A549 (cell line): ENCODE measurements around the gene SOX13. TPM values are rescaled to one million over a fixed set of nuclear protein-coding genes. Genes with fewer than 3 reads are reported as not detected.
"Not testable (repeated sequence)": the region's sequence is repeated elsewhere in the genome, so short reads cannot be mapped to it uniquely, and the experiment has no call there.

Experiments used
- ATAC-seq, 2 experiments: fragments of 200-7000 bp in 1 of 2; fragments of >200 bp in 1 of 2; cut with Nextera tagmentation in 1 of 2; cut with Tn5 transposase in 1 of 2; 3 replicates each; pipeline versions ENCODE4 v1.8.0 to v1.9.1; 2018 to 2020; ENCODE audit warnings: mild to moderate bottlenecking in 1 of 2, moderate library complexity in 1 of 2
- CTCF ChIA-PET: fragments of 300-600 bp; sonication (Branson Sonifier 250); formaldehyde crosslinking; extraction: SDS; loops from one replicate; lab custom pipeline; 2021; ENCODE audit warnings: antibody characterized with exemption, inconsistent platforms; lab: Yijun Ruan, JAX
- POLR2A ChIA-PET: fragments of 350-600 bp; formaldehyde crosslinking; extraction: SDS; loops from one replicate; lab custom pipeline; 2021; ENCODE audit warnings: antibody characterized with exemption, inconsistent platforms; lab: Yijun Ruan, JAX
- DNase-seq, 2 experiments: peaks; one replicate each; pipeline versions ENCODE4 v3.0.0 to v3.0.0-alpha.2; 2011 to 2016; ENCODE audit warnings: low read depth in 1 of 2, low spot score in 1 of 2
- FAIRE-seq: peaks from 2 replicates; lab custom pipeline; 2011; peaks lifted over from hg19 to GRCh38; lab: Jason Lieb, UNC
- H3K27ac ChIP-seq, 2 experiments: fragments of >200 bp; sonication (Bioruptor Twin); formaldehyde crosslinking; 3 replicates each; pipeline ENCODE4 v1.5.1; 2016 to 2017
- H3K4me1 ChIP-seq: fragments of >200 bp; sonication (Bioruptor Twin); formaldehyde crosslinking; 3 replicates; pipeline ENCODE4 v1.6.1; 2016
- H3K4me2 ChIP-seq: fragments of >200 bp; sonication (Bioruptor Twin); formaldehyde crosslinking; 3 replicates; pipeline ENCODE4 v1.6.1; 2016
- H3K4me3 ChIP-seq: fragments of >200 bp; sonication (Bioruptor Twin); formaldehyde crosslinking; 3 replicates; pipeline ENCODE4 v1.5.1; 2016
- H3K9me3 ChIP-seq: fragments of >200 bp; sonication (Bioruptor Twin); formaldehyde crosslinking; 3 replicates; pipeline ENCODE4 v1.6.1; 2016
- CEBPB ChIP-seq, 2 experiments: fragments of >200 bp in 1 of 2; sonication (Bioruptor Twin) in 1 of 2; formaldehyde crosslinking in 1 of 2; IDR thresholded peaks; 2 replicates each; pipeline ENCODE4 v1.6.1; 2012 to 2016
- EHF ChIP-seq: fragments of 250-450 bp; sonication (Bioruptor Pico); IDR thresholded peaks from 2 replicates; pipeline ENCODE4 v1.5.0; 2020; ENCODE audit warnings: mild to moderate bottlenecking
- EHMT2 ChIP-seq: fragments of 200-600 bp; sonication (generic); IDR thresholded peaks from 2 replicates; pipeline ENCODE4 v1.6.1; 2016; ENCODE audit warnings: antibody characterized with exemption, low read depth, mild to moderate bottlenecking, moderate library complexity
- EP300 ChIP-seq, 2 experiments: fragments of >200 bp; sonication (Bioruptor Twin); formaldehyde crosslinking; IDR thresholded peaks; 2 replicates in 1 of 2; 3 replicates in 1 of 2; pipeline ENCODE4 v1.6.1; 2016 to 2017
- FOSB ChIP-seq: fragments of 250-450 bp; sonication (Bioruptor Pico); IDR thresholded peaks from 2 replicates; pipeline ENCODE4 v1.5.0; 2020; ENCODE audit warnings: mild to moderate bottlenecking, moderate library complexity
- FOSL2 ChIP-seq, 2 experiments: fragments of 450-650 bp in 1 of 2; fragments of >200 bp in 1 of 2; sonication (Bioruptor Twin) in 1 of 2; formaldehyde crosslinking; IDR thresholded peaks; 2 replicates each; pipeline versions ENCODE4 v1.5.0 to v1.6.1; 2016 to 2020; ENCODE audit warnings: mild to moderate bottlenecking in 1 of 2, moderate library complexity in 1 of 2
- FOXS1 ChIP-seq: fragments of 250-450 bp; sonication (Bioruptor Pico); IDR thresholded peaks from 2 replicates; pipeline ENCODE4 v1.5.0; 2020; ENCODE audit warnings: mild to moderate bottlenecking, moderate library complexity
- GATA3 ChIP-seq: IDR thresholded peaks from 2 replicates; pipeline ENCODE4 v1.6.1; 2012; ENCODE audit warnings: borderline replicate concordance
- HDAC2 ChIP-seq: fragments of 200-600 bp; sonication (generic); IDR thresholded peaks from 2 replicates; pipeline ENCODE4 v1.6.1; 2016
- HES2 ChIP-seq: fragments of >200 bp; sonication (Bioruptor Twin); formaldehyde crosslinking; IDR thresholded peaks from 2 replicates; pipeline ENCODE4 v1.6.1; 2016
- HMGXB4 ChIP-seq: fragments of 250-450 bp; sonication (Bioruptor Pico); IDR thresholded peaks from 2 replicates; pipeline ENCODE4 v1.5.0; 2021; ENCODE audit warnings: mild to moderate bottlenecking, moderate library complexity, borderline replicate concordance
- HOXA7 ChIP-seq: fragments of 250-450 bp; sonication (Bioruptor Pico); IDR thresholded peaks from 2 replicates; pipeline ENCODE4 v1.5.0; 2020; ENCODE audit warnings: mild to moderate bottlenecking, moderate library complexity
- HOXB13 ChIP-seq: fragments of 250-450 bp; sonication (Bioruptor Pico); IDR thresholded peaks from 2 replicates; pipeline ENCODE4 v1.5.0; 2020; ENCODE audit warnings: low read depth, mild to moderate bottlenecking, moderate library complexity
- HOXB5 ChIP-seq: fragments of 250-450 bp; sonication (Bioruptor Pico); IDR thresholded peaks from 2 replicates; pipeline ENCODE4 v1.5.0; 2020; ENCODE audit warnings: mild to moderate bottlenecking, moderate library complexity
- JUNB ChIP-seq: fragments of >200 bp; sonication (Bioruptor Twin); formaldehyde crosslinking; IDR thresholded peaks from 2 replicates; pipeline ENCODE4 v1.6.1; 2016
- KDM5A ChIP-seq: fragments of 200-600 bp; sonication (generic); IDR thresholded peaks from 2 replicates; pipeline ENCODE4 v1.6.1; 2016; ENCODE audit warnings: antibody characterized with exemption, mild to moderate bottlenecking
- MAX ChIP-seq: IDR thresholded peaks from 2 replicates; pipeline ENCODE4 v1.6.1; 2012
- MAZ ChIP-seq: fragments of 150-350 bp; IDR thresholded peaks from 2 replicates; pipeline ENCODE4 v1.6.1; 2014; ENCODE audit warnings: antibody characterized with exemption, low read depth, low read length, borderline replicate concordance
- MYC ChIP-seq: IDR thresholded peaks from 2 replicates; pipeline ENCODE4 v1.6.1; 2012; ENCODE audit warnings: mild to moderate bottlenecking, inconsistent platforms, low read length, improper control_type of control experiment, borderline replicate concordance
- PBX3 ChIP-seq: IDR thresholded peaks from 2 replicates; pipeline ENCODE4 v1.6.1; 2012
- POLR2AphosphoS2 ChIP-seq: conservative IDR thresholded peaks from 2 replicates; pipeline ENCODE4 v1.6.1; 2012; ENCODE audit warnings: low read length, improper control_type of control experiment, inconsistent platforms
- RNF2 ChIP-seq: fragments of 200-600 bp; sonication (generic); IDR thresholded peaks from 2 replicates; pipeline ENCODE4 v1.6.1; 2016; ENCODE audit warnings: low read depth, mild to moderate bottlenecking, antibody characterized with exemption, moderate library complexity, borderline replicate concordance
- TFCP2L1 ChIP-seq: fragments of 250-450 bp; sonication (Bioruptor Pico); IDR thresholded peaks from 2 replicates; pipeline ENCODE4 v1.5.0; 2021; ENCODE audit warnings: mild to moderate bottlenecking
- TP53 ChIP-seq: fragments of 250-450 bp; sonication (Bioruptor Pico); IDR thresholded peaks from 2 replicates; pipeline ENCODE4 v1.5.0; 2021; ENCODE audit warnings: mild to moderate bottlenecking, moderate library complexity
- ZFP36 ChIP-seq: fragments of 450-650 bp; IDR thresholded peaks from 2 replicates; pipeline ENCODE4 v1.6.1; 2014; ENCODE audit warnings: borderline replicate concordance; ENCODE audit not compliant: partially characterized antibody
- ZNF302 ChIP-seq: fragments of 250-450 bp; sonication (Bioruptor Pico); IDR thresholded peaks from 2 replicates; pipeline ENCODE4 v1.9.0; 2021; ENCODE audit warnings: inconsistent platforms, mild to moderate bottlenecking, moderate library complexity
- ZSCAN20 ChIP-seq: fragments of 250-450 bp; sonication (Bioruptor Pico); IDR thresholded peaks from 2 replicates; pipeline ENCODE4 v1.8.0; 2022; ENCODE audit warnings: mild to moderate bottlenecking, moderate library complexity
- WGBS: methylation state at CpG from one replicate; pipeline ENCODE4 v1.1.6; 2017; ENCODE audit errors: missing lambda C conversion rate; 5-methylcytosine and 5-hydroxymethylcytosine counted together
- polyA plus RNA-seq, 4 experiments: library from polyadenylated mRNA; depleted of rRNA in 3 of 4; stranded (reverse); fragments of >200 nt; fragmentation: RNase III in 1 of 4; extraction: RNeasy Plus Mini Kit Qiagen cat#74134 plus additional on column Dnase treatment in 1 of 4; gene quantifications; 2 replicates in 3 of 4; 3 replicates in 1 of 4; pipeline ENCODE4 v1.2.3, GENCODE V29; 2011 to 2017

The SOX13 gene
- polyA plus RNA-seq, 2 of the 4 experiments (the other 2 are of a cell fraction) = 6.8 to 9.8 TPM

GRCh38 chr1:204043680-204044079, 29.2 kb upstream of the SOX13 start:
- FAIRE-seq (no peak), ATAC-seq (no peak), DNase-seq (no peak)
- Histone ChIP-seq H3K4me2 (no peak overlapping the region), H3K4me1 (no peaks in the 10 kb centered on the region), H3K27ac (no peak overlapping the region), H3K9me3 (no peaks in the 10 kb centered on the region), H3K4me3 (no peak overlapping the region)
- TF ChIP-seq FOSB (CRISPR knock-in tag) = no peak
- no peak for TF ChIP-seq GATA3
- no peak for TF ChIP-seq MAX
- no peak for TF ChIP-seq HOXB5 (CRISPR knock-in tag)
- ChIA-PET CTCF (interaction anchor here (1.2 kb wide), 1 partner anchor 8 kb away, joined by 3 read pairs; no protein-coding TSS in a partner anchor), POLR2A (no interaction called here)
- WGBS = 87% methylated on average over 8 of the region's 8 CpGs

GRCh38 chr1:204044448-204044847, 28.5 kb upstream of the SOX13 start:
- ATAC-seq = no peak
- no peak for TF ChIP-seq RNF2
- TF ChIP-seq TP53 (CRISPR knock-in tag) = no peak
- TF ChIP-seq CEBPB (IDR thresholded peaks at IDR 0.05) = no peak
- no peak for TF ChIP-seq FOSL2 (IDR thresholded peaks at IDR 0.05)
- no peak for TF ChIP-seq FOSL2 (CRISPR knock-in tag; IDR thresholded peaks at IDR 0.05)
- no peak for TF ChIP-seq ZSCAN20 (CRISPR knock-in tag)
- TF ChIP-seq HDAC2 = no peak
- TF ChIP-seq, all 56 proteins: peak for 0
- no peak overlapping the region for H3K4me2 ChIP-seq
- H3K9me3 ChIP-seq = no peaks in the 10 kb centered on the region
- no peaks in the 10 kb centered on the region for H3K4me1 ChIP-seq
- DNase-seq = no peak
- 30% methylated on average over 1 of the region's 1 CpG for WGBS
- H3K27ac ChIP-seq = no peak overlapping the region
- POLR2A ChIA-PET = no interaction called here
- CTCF ChIA-PET = no interaction called here
- no peak overlapping the region for H3K4me3 ChIP-seq
- no peak for FAIRE-seq

GRCh38 chr1:204045430-204045829, 27.5 kb upstream of the SOX13 start:
- Histone ChIP-seq H3K4me2 (no peak overlapping the region), H3K27ac (no peak overlapping the region), H3K9me3 (no peaks in the 10 kb centered on the region), H3K4me3 (no peak overlapping the region), H3K4me1 (no peaks in the 10 kb centered on the region)
- ATAC-seq (no peak), FAIRE-seq (no peak), DNase-seq (no peak)
- 78% methylated on average over 8 of the region's 8 CpGs for WGBS
- CTCF ChIA-PET = interaction anchor here (1.3 to 1.6 kb wide), 3 partner anchors 13 to 84 kb away, joined by 3 to 4 read pairs (median 3); no protein-coding TSS in a partner anchor
- POLR2A ChIA-PET = no interaction called here
- TF ChIP-seq MYC = no peak
- no peak for TF ChIP-seq HMGXB4 (CRISPR knock-in tag)
- TF ChIP-seq RNF2 = no peak
- no peak for TF ChIP-seq MAZ
- TF ChIP-seq HOXA7 (CRISPR knock-in tag) = no peak

- WGBS = 91% methylated on average over 5 of the region's 5 CpGs
- Histone ChIP-seq H3K4me3 (no peak overlapping the region), H3K27ac (no peak overlapping the region), H3K9me3 (no peaks in the 10 kb centered on the region), H3K4me2 (no peak overlapping the region), H3K4me1 (no peaks in the 10 kb centered on the region)
- TF ChIP-seq MYC = no peak
- no peak for TF ChIP-seq ZFP36
- TF ChIP-seq EP300 (IDR thresholded peaks at IDR 0.05) = no peak
- no peak for TF ChIP-seq JUNB
- no peak for TF ChIP-seq HOXA7 (CRISPR knock-in tag)
- no peak for TF ChIP-seq POLR2AphosphoS2
- no peak for TF ChIP-seq EHF (CRISPR knock-in tag)
- TF ChIP-seq KDM5A = no peak
- no peak for TF ChIP-seq PBX3
- no peak for TF ChIP-seq ZNF302 (CRISPR knock-in tag)
- TF ChIP-seq HES2 = no peak
- no peak for TF ChIP-seq EHMT2
- no peak for TF ChIP-seq HOXB13 (CRISPR knock-in tag)
- no peak for TF ChIP-seq TFCP2L1 (CRISPR knock-in tag)
- TF ChIP-seq GATA3 = no peak
- TF ChIP-seq FOXS1 (CRISPR knock-in tag) = no peak
- ChIA-PET POLR2A (no interaction called here), CTCF (interaction anchor here (1.4 to 1.6 kb wide), 2 partner anchors 14 to 83 kb away, joined by 3 to 4 read pairs; no protein-coding TSS in a partner anchor)
- ATAC-seq (no peak), DNase-seq (no peak), FAIRE-seq (no peak)
These were observed 26.6 kb upstream of the SOX13 start for GRCh38 chr1:204046346-204046745.

GRCh38 chr1:204048796-204049195, 24.1 kb upstream of the SOX13 start:
- H3K4me3 ChIP-seq, DNase-seq, POLR2A ChIA-PET, H3K27ac ChIP-seq, H3K4me2 ChIP-seq, H3K4me1 ChIP-seq, ATAC-seq, H3K9me3 ChIP-seq, FAIRE-seq: not testable (repeated sequence)
- WGBS = 94% methylated on average over 3 of the region's 3 CpGs
- CTCF ChIA-PET = interaction anchor here (1.0 kb wide), 1 partner anchor 80 kb away, joined by 5 read pairs; no protein-coding TSS in a partner anchor
